Activated naive CD8-positive, alpha-beta T cell treated with anti-CD3 and anti-CD28 coated beads, Interleukin-2, amount 10 ng/mL, durations not matched to agents 7 days and 5 days (primary cell): ENCODE measurements around the gene ARNT2. TPM values are rescaled to one million over a fixed set of nuclear protein-coding genes. Genes with fewer than 3 reads are reported as not detected.
"Not testable (repeated sequence)": the region's sequence is repeated elsewhere in the genome, so short reads cannot be mapped to it uniquely, and the experiment has no call there.

Experiments used
- ATAC-seq: fragments of 150-1000 bp; cut with Tn5 transposase; one replicate; pipeline ENCODE4 v1.10.0; 2021; ENCODE audit warnings: low read depth, moderate library complexity
- POLR2A ChIA-PET: fragments of 350-600 bp; sonication (Branson Sonifier 250); formaldehyde crosslinking; loops from one replicate; lab custom pipeline; 2021; ENCODE audit warnings: antibody characterized with exemption; lab: Charles Lee
- DNase-seq: peaks from one replicate; pipeline ENCODE4 v3.0.0; 2021
- H3K27ac Mint-ChIP-seq: one replicate; pipeline ENCODE4 v1.8.0; 2022; ENCODE audit warnings: mild to moderate bottlenecking, mixed read lengths
- H3K27me3 Mint-ChIP-seq: one replicate; pipeline ENCODE4 v1.8.0; 2022; ENCODE audit warnings: mild to moderate bottlenecking, moderate library complexity, mixed read lengths
- H3K36me3 Mint-ChIP-seq: one replicate; pipeline ENCODE4 v1.8.0; 2021; ENCODE audit warnings: mild to moderate bottlenecking, mixed read lengths
- H3K4me1 Mint-ChIP-seq: one replicate; pipeline ENCODE4 v1.8.0; 2021; ENCODE audit warnings: mixed read lengths
- H3K4me3 Mint-ChIP-seq: one replicate; pipeline ENCODE4 v1.8.0; 2022; ENCODE audit warnings: mild to moderate bottlenecking, moderate library complexity, mixed read lengths
- H3K9me3 Mint-ChIP-seq: one replicate; pipeline ENCODE4 v1.8.0; 2021; ENCODE audit warnings: mixed read lengths
- microRNA-seq: library from miRNA; unstranded; fragments of <30 nt; microRNA quantifications from one replicate; pipeline ENCODE4 v1.2.0, GENCODE V29; 2022
- total RNA-seq, 2 experiments: library from RNA; stranded (reverse); gene quantifications; one replicate each; pipeline ENCODE4 v1.2.3, GENCODE V29; 2021

The ARNT2 gene
- total RNA-seq, 2 experiments from 2014 or later, result not detected

GRCh38 chr15:80638553-80639167 is 234.5 kb downstream of the ARNT2 start:
- Mint-ChIP-seq H3K27me3 (peaks cover 18% of the 10 kb centered on the region), H3K9me3 (no peaks in the 10 kb centered on the region), H3K27ac (no peak overlapping the region), H3K4me1 (no peaks in the 10 kb centered on the region), H3K36me3 (no peaks in the 10 kb centered on the region), H3K4me3 (no peak overlapping the region)
- POLR2A ChIA-PET, result no interaction called here
- DNase-seq (no peak), ATAC-seq (no peak)

GRCh38 chr15:80639168-80639555 is 235.0 kb downstream of the ARNT2 start:
- ATAC-seq, result no peak
- no peaks in the 10 kb centered on the region for H3K9me3 Mint-ChIP-seq
- H3K27me3 Mint-ChIP-seq, result peaks cover 15% of the 10 kb centered on the region
- no peak overlapping the region for H3K4me3 Mint-ChIP-seq
- H3K27ac Mint-ChIP-seq, result no peak overlapping the region
- no peaks in the 10 kb centered on the region for H3K4me1 Mint-ChIP-seq
- DNase-seq, result no peak
- H3K36me3 Mint-ChIP-seq, result no peaks in the 10 kb centered on the region
- POLR2A ChIA-PET, result no interaction called here

DNA sequence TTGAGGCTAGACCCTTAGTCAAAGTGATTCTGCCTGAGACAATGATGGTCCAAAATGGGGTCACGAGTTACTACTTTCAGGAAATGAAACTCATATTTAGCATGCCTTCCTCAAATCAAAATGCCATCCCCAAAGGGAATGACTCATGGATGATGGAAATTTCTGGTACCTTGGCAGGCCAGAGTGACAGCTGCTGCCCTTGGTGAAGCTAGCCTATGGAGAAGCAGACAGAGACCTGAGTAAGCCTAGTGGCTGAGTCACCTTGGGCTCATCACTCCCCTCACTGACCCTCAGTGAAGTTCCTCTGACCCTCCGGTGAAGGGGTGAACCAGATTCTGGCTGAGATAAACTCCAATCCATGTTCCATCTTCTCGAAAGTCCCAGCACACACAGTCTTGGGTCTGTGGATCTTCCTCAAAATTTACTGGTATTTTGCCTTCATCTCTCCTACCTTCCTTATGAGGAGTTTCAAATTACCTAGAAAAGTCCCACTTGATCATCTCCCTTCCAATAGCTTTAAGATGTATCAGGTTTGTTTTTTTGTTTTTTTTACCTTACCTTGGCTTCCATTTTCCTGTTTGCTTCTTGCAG is 236.4 kb downstream of the ARNT2 start:
- DNase-seq (no peak), ATAC-seq (no peak)
- Mint-ChIP-seq H3K9me3 (no peaks in the 10 kb centered on the region), H3K4me1 (peaks cover 2% of the 10 kb centered on the region), H3K36me3 (no peaks in the 10 kb centered on the region), H3K27me3 (peaks cover 7% of the 10 kb centered on the region), H3K4me3 (no peak overlapping the region), H3K27ac (no peak overlapping the region)
- POLR2A ChIA-PET, result no interaction called here

DNA sequence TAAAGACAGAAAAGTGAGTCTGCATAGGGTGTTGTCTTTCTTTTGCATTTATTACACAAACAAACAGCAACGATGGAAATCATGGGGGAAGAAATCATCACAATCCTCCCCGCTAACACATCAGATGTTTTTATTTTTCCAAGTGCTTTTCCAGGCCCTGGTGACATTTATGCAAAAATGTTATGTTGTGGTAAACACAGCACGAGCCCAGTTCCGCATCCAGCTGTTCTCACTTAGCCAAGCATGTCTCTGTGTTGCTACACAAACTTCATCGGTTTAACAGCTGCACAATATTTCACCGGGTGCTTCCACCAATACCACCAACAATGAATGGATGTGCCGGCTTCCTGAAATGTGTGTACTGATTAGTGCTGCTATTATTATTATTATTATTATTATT is 237.2 kb downstream of the ARNT2 start:
- ATAC-seq, result no peak
- POLR2A ChIA-PET, result no interaction called here
- Mint-ChIP-seq H3K27me3 (peaks cover 5% of the 10 kb centered on the region), H3K4me1 (peaks cover 3% of the 10 kb centered on the region), H3K9me3 (no peaks in the 10 kb centered on the region), H3K27ac (no peak overlapping the region), H3K4me3 (no peak overlapping the region), H3K36me3 (no peaks in the 10 kb centered on the region)
- no peak for DNase-seq

- H3K4me3 Mint-ChIP-seq, result no peak overlapping the region
- H3K36me3 Mint-ChIP-seq, result no peaks in the 10 kb centered on the region
- no peak overlapping the region for H3K27ac Mint-ChIP-seq
- peaks cover 5% of the 10 kb centered on the region for H3K27me3 Mint-ChIP-seq
- no peak for ATAC-seq
- POLR2A ChIA-PET, result no interaction called here
- peaks cover 3% of the 10 kb centered on the region for H3K4me1 Mint-ChIP-seq
- no peak for DNase-seq
- no peaks in the 10 kb centered on the region for H3K9me3 Mint-ChIP-seq
Measured at GRCh38 chr15:80643431-80643951, 239.3 kb downstream of the ARNT2 start.

DNA sequence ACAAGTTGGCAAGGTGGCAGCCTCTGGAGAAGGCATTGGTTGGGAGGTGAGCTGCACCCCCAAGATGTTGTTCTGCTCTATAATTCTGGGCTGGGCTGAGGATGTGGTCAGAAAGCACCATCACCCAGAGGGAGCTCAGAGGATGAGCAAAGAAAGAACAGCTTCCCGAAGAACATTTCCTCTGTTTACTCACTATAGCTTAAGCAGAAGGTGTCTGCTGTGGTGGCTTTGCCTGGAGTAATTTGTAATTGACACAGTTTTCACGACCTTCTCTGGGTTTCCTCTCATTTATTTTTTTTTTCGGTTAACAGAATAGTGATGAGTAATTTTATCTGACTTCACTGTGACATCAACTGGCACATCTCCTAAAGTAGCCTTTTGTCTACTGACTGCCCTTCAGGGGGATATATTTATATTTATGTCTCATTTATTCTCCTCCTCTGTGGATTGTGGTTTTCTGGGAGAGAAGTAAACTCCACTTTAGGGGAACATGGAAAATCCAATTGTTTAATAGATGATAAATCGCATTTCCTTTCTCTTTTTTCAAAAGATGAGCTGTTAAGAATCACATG is 241.4 kb downstream of the ARNT2 start:
- no peak for ATAC-seq
- H3K4me1 Mint-ChIP-seq, result peaks cover 3% of the 10 kb centered on the region

DNA sequence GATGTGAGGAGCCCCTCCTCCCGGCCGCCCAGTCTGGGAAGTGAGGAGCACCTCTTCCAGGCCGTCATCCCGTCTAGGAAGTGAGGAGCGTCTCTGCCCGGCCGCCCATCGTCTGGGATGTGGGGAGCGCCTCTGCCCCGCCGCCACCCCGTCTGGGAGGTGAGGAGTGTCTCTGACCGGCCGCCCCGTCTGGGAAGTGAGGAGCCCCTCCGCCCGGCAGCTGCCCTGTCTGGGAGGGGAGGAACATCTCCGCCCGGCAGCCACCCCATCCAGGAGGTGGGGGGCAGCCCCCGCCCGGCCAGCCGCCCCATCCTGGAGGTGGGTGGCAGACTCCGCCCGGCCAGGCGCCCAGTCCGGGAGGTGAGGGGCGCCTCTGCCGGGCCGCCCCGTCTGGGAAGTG is 243.2 kb downstream of the ARNT2 start:
- H3K27me3 Mint-ChIP-seq, H3K4me1 Mint-ChIP-seq, H3K9me3 Mint-ChIP-seq, ATAC-seq, POLR2A ChIA-PET, DNase-seq, H3K27ac Mint-ChIP-seq, H3K36me3 Mint-ChIP-seq, H3K4me3 Mint-ChIP-seq: not testable (repeated sequence)

More for the DNA sequence above, 241.4 kb downstream of the ARNT2 start:
- no peak overlapping the region for H3K4me3 Mint-ChIP-seq
- POLR2A ChIA-PET, result no interaction called here
- no peaks in the 10 kb centered on the region for H3K36me3 Mint-ChIP-seq
- H3K9me3 Mint-ChIP-seq, result no peaks in the 10 kb centered on the region
- no peak overlapping the region for H3K27ac Mint-ChIP-seq
- no peak for DNase-seq
- peaks cover 5% of the 10 kb centered on the region for H3K27me3 Mint-ChIP-seq

Small RNA genes lying within 50 kb of the gene (microRNA-seq; reads per million reads assigned to microRNA genes)
- gene MIR5572, result not detected

Other genes with a start within 250 kb of the ARNT2 start
- gene CTXND1, start 152.2 kb upstream of the ARNT2 start, total RNA-seq, result not detected